Measurements from ENCODE around the gene RNF31. TPM values are rescaled to one million over a fixed set of nuclear protein-coding genes. Genes with fewer than 3 reads are reported as not detected.
A peak's percentile ranks its signal among the peaks of the same experiment; 100 is the strongest.

The RNF31 gene
- total RNA-seq, 2 donors from 2014 or later: 36.1 to 70.4 TPM

DNA sequence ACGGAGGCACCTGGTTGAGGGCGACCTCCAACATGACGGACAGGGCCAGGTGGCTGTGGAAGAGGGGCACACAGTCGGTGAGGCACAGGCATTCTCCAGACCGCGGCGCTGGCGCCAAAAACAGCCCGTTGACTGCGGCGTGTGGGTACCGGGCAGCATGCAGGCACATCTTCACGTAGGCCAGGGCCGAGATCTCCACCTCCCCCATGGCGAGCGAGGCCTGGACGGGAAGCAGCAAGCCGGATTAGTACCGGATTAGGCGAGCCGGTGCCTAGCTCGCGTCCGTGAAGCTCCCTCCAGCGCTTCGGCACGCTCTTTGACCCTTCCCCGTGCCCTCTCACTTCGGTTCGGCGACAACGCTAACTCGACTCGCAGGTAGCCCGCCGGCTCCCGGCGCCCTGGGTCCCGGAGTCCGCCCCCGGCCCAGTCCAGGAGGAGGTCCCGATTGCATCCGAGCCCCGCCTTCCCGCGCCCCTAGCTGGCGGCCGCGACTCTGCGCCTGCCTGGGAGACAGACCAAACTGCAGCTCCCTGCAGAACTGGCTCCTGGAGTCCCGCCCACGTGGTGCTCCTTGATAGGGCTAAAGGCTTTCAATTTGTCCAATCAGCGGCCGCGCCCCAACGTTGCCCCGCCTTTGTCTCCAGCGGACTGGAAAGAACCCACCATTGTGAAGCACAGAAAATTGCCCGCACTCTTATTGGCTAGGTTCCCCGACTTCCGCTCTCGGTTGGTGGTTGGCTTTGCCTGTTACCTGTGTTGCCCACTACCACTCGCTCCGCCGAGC, 6.0 kb upstream of the RNF31 start, which contains the start of gene EMC9:
Gene EMC9 (minus strand): TSS at position 495 of the 784 bp plus-strand sequence. CDS start 287 bp downstream, at position 208.
- peaks cover 30% of the 10 kb centered on the region for H3K4me1 ChIP-seq
- H3K4me3 ChIP-seq: peak within 1 kb of the TSS; percentile 63
- intact Hi-C loops (cut with DNase I): loop anchor here (2.0 kb wide), 1 partner anchor 26 kb away; the partner anchor contains the start of genes DCAF11 and NRL
- peak within 1 kb of the TSS; percentile 94 for H3K27ac ChIP-seq
- H3K36me3 ChIP-seq: peaks cover 13% of the 10 kb centered on the region
- H3K9ac ChIP-seq (ENCODE audit: low read depth in 2 of 2, low read length in 2 of 2): peak within 1 kb of the TSS; percentile 79 to 92
- no peaks in the 10 kb centered on the region for H3K27me3 ChIP-seq
- DNase-seq: peak; percentile 100
- TF ChIP-seq, protein P1, sequence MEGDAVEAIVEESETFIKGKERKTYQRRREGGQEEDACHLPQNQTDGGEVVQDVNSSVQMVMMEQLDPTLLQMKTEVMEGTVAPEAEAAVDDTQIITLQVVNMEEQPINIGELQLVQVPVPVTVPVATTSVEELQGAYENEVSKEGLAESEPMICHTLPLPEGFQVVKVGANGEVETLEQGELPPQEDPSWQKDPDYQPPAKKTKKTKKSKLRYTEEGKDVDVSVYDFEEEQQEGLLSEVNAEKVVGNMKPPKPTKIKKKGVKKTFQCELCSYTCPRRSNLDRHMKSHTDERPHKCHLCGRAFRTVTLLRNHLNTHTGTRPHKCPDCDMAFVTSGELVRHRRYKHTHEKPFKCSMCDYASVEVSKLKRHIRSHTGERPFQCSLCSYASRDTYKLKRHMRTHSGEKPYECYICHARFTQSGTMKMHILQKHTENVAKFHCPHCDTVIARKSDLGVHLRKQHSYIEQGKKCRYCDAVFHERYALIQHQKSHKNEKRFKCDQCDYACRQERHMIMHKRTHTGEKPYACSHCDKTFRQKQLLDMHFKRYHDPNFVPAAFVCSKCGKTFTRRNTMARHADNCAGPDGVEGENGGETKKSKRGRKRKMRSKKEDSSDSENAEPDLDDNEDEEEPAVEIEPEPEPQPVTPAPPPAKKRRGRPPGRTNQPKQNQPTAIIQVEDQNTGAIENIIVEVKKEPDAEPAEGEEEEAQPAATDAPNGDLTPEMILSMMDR (IDR thresholded peaks at IDR 0.05): peak; percentile 48
- H3K9me3 ChIP-seq: no peaks in the 10 kb centered on the region

DNA sequence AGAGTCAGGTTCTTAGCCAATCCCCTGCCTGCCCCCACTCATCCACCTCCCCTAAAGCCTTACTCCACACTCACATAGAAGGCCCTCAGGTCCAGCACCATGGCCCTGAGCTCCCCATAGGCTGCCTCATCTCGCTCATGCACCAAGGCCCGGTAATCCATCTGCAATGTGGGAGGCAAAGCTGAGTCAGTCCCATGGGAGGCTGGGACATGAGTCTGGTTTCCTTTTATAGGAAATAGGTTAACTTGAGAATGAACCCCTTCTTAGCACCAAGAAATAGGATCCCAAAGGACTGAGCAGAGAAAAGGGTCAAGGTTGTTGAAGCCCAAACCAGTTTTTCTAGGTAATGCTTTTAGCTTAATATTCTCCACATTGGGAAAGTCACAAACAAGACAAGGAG, 3.8 kb upstream of the RNF31 start:
- H3K9me3 ChIP-seq: no peaks in the 10 kb centered on the region
- no peak overlapping the region for H3K27ac ChIP-seq
- no peak for DNase-seq
- no peak overlapping the region for H3K9ac ChIP-seq (ENCODE audit: low read depth in 2 of 2, low read length in 2 of 2)
- peaks cover 24% of the 10 kb centered on the region for H3K4me1 ChIP-seq
- intact Hi-C loops (cut with DNase I): no loop called here
- TF ChIP-seq, protein P1 (IDR thresholded peaks at IDR 0.05): no peak
- peaks cover 6% of the 10 kb centered on the region for H3K36me3 ChIP-seq
- no peak overlapping the region for H3K4me3 ChIP-seq
- H3K27me3 ChIP-seq: no peaks in the 10 kb centered on the region

DNA sequence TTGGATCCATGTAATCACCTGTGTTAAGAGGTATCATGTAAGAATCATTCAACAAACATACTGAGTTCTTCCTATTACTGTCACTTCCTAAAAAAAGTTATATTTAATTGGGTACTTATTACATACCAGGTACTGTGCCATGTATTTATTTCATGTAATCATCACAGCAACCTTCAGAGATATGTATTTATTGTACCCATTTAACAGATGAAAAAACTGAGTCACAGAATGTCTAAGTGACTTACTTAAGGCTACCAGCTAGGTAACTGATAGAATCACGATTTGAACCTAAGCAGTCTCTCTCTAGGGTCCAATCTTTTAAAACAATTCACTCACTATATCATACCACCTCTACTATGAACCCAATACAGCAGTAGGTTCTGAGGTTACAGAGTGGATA, 2.8 kb upstream of the RNF31 start:
- H3K4me1 ChIP-seq: peaks cover 26% of the 10 kb centered on the region
- H3K9ac ChIP-seq (ENCODE audit: low read depth in 2 of 2, low read length in 2 of 2): no peak overlapping the region
- H3K4me3 ChIP-seq: no peak overlapping the region
- TF ChIP-seq, protein P1 (IDR thresholded peaks at IDR 0.05): no peak
- no peaks in the 10 kb centered on the region for H3K9me3 ChIP-seq
- peaks cover 3% of the 10 kb centered on the region for H3K36me3 ChIP-seq
- intact Hi-C loops (cut with DNase I): no loop called here
- H3K27ac ChIP-seq: no peak overlapping the region
- DNase-seq: no peak
- no peaks in the 10 kb centered on the region for H3K27me3 ChIP-seq

DNA sequence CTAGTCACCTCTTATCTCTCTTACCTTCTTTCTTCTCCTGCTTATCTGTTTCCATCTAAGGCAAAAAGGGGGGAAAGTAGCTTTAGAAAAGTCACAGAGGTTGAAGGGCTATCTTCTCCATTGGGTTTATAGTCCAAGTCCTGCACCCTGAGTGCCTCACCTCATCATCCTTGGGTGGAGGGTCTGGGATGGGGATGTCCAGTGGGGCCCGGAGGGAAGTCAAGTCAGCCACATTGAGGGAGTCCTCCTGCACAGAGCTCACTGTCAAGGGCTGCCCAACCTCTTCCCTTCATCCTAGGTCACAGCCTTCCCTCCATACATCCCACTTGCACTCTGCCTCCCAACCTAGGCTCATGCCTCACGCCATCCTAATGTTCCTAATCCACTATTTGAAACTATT, 2.1 kb upstream of the RNF31 start:
- Histone ChIP-seq H3K36me3 (peaks cover 3% of the 10 kb centered on the region), H3K4me3 (peak overlapping the region; percentile 94), H3K27me3 (no peaks in the 10 kb centered on the region), H3K9me3 (no peaks in the 10 kb centered on the region), H3K9ac (ENCODE audit: low read depth in 2 of 2, low read length in 2 of 2) (peak overlapping the region; percentile 1 to 31), H3K27ac (peak overlapping the region; percentile 99), H3K4me1 (peaks cover 23% of the 10 kb centered on the region)
- TF ChIP-seq, protein P1 (IDR thresholded peaks at IDR 0.05): no peak
- intact Hi-C loops (cut with DNase I): no loop called here
- DNase-seq: no peak

DNA sequence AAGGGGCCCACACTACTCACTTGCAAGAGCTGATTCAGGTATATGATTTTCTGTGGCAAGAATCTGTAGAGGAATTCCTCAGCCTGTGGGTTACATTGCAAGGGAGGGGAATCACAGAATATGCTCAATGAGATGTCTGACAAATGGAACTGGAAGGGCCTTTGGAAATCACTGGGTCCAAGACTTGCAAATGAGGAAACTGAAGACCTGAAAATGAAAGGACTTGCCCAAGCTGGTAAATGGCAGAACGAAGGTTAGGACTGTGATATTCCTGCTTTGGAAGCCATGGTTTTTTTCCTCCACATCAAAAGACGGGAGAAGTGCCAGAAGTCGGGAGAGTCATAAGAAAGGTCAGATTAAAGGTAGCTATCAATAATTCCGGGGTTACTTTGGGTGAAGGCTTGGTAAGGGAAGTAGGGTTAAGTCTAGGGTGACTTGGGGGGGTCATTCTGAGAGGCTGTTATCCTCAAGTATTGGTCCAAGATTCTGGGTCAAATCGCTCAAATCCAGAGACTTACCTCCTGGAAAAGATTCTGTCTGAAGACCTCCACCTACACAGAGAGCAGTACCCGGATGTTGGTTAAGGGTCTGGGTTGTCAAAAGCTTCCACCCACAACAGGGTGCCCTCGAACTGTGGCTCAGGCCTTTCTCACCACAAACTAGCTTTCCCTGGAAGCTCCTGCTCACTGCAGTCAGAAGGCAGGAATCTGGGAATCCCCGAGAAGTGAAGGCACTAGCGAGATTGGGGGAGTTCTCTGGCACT, 1.4 kb upstream of the RNF31 start:
- Histone ChIP-seq H3K4me3 (peak overlapping the region; percentile 94), H3K27ac (peak overlapping the region; percentile 99), H3K4me1 (peaks cover 23% of the 10 kb centered on the region), H3K36me3 (peaks cover 8% of the 10 kb centered on the region), H3K9me3 (no peaks in the 10 kb centered on the region), H3K9ac (ENCODE audit: low read depth in 2 of 2, low read length in 2 of 2) (peak overlapping the region; percentile 31 to 97), H3K27me3 (no peaks in the 10 kb centered on the region)
- TF ChIP-seq, protein P1 (IDR thresholded peaks at IDR 0.05): no peak
- no peak for DNase-seq
- intact Hi-C loops (cut with DNase I): no loop called here
